Astrocyte of the spinal cord (primary cell): ENCODE results near the gene CGRRF1.
A peak's percentile ranks its signal among the peaks of the same experiment; 100 is the strongest.

Experiments used
- DNase-seq: peaks from one replicate; pipeline ENCODE4 v3.0.0; 2011; ENCODE audit warnings: low read depth, low spot score
- H3K4me3 ChIP-seq: 2 replicates; pipeline ENCODE4 v1.5.1; 2011; ENCODE audit warnings: low read depth, mild to moderate bottlenecking, low read length, moderate library complexity
- CTCF ChIP-seq: IDR thresholded peaks from 2 replicates; pipeline ENCODE4 v1.5.1; 2012; ENCODE audit warnings: low read depth, mild to moderate bottlenecking, low read length, inconsistent platforms
- in situ Hi-C: cut with HindIII; loops from 2 replicates; pipeline ENCODE4 v1.10.0; 2017; ENCODE audit warnings: low sequenced_read_pairs

CGRRF1 gene

GRCh38 chr14:54481695-54482094, 28.0 kb upstream of the CGRRF1 start:
- H3K4me3 ChIP-seq, result no peak overlapping the region
- no peak for TF ChIP-seq CTCF
- in situ Hi-C loops, result no loop called here
- no peak for DNase-seq

GRCh38 chr14:54483073-54483745, 26.5 kb upstream of the CGRRF1 start:
- TF ChIP-seq CTCF, result no peak
- no peak overlapping the region for H3K4me3 ChIP-seq
- no peak for DNase-seq
- in situ Hi-C loops, result no loop called here

- no peak overlapping the region for H3K4me3 ChIP-seq
- DNase-seq, result no peak
- in situ Hi-C loops, result no loop called here
- no peak for TF ChIP-seq CTCF
These were observed 25.9 kb upstream of the CGRRF1 start for GRCh38 chr14:54483846-54484245.

GRCh38 chr14:54486685-54487084, 23.0 kb upstream of the CGRRF1 start:
- no peak for TF ChIP-seq CTCF
- in situ Hi-C loops, result no loop called here
- no peak for DNase-seq
- H3K4me3 ChIP-seq, result no peak overlapping the region

GRCh38 chr14:54487771-54488170, 21.9 kb upstream of the CGRRF1 start:
- TF ChIP-seq CTCF, result no peak
- in situ Hi-C loops, result no loop called here
- peak overlapping the region; percentile 74 for H3K4me3 ChIP-seq
- DNase-seq, result peak; percentile 61

- in situ Hi-C loops, result no loop called here
- peak overlapping the region; percentile 74 for H3K4me3 ChIP-seq
- no peak for DNase-seq
- TF ChIP-seq CTCF, result peak; percentile 13
These were observed 21.4 kb upstream of the CGRRF1 start for GRCh38 chr14:54488318-54488645.
